ENCODE data around the gene LRRC23. TPM values are rescaled to one million over a fixed set of nuclear protein-coding genes. Genes with fewer than 3 reads are reported as not detected.

The LRRC23 gene
- total and polyA plus RNA-seq, 2 of the 4 experiments (the other 2 are of a cell fraction) = 11.1 to 11.4 TPM

- Histone ChIP-seq H2BK5ac (ENCODE audit: low read depth, low read length, poor library complexity, severe bottlenecking) (no peak overlapping the region), H3K79me1 (ENCODE audit: low read depth in 1 of 2, low read length in 2 of 2) (no peaks in the 10 kb centered on the region), H2AK9ac (replicated peaks; ENCODE audit: low read depth, low read length, poor library complexity) (no peak overlapping the region), H4K91ac (ENCODE audit: insufficient read depth, low read depth, low read length) (no peak overlapping the region), H4K20me1 (ENCODE audit: insufficient read depth, low read length) (no peaks in the 10 kb centered on the region), H4K5ac (ENCODE audit: low read depth, low read length) (no peak overlapping the region), H3K18ac (ENCODE audit: low read depth, low read length) (no peak overlapping the region), H2AFZ (replicated peaks; ENCODE audit: low read length, poor library complexity) (peak overlapping the region; percentile 41), H3K4me2 (ENCODE audit: low read depth, low read length) (no peak overlapping the region), H2BK20ac (ENCODE audit: low read depth, low read length) (no peak overlapping the region), H3K9ac (ENCODE audit: low read depth, low read length) (no peak overlapping the region), H2BK15ac (ENCODE audit: low read depth, low read length) (no peak overlapping the region), H2AK5ac (ENCODE audit: low read depth, low read length) (no peak overlapping the region; the same call in 1 of the 2 replicates), H3K9me1 (ENCODE audit: insufficient read depth, low read length) (no peaks in the 10 kb centered on the region), H3K36me3 (ENCODE audit: control insufficient read depth, insufficient read depth, low read length) (no peaks in the 10 kb centered on the region), H3K9me3 (ENCODE audit: control insufficient read depth, insufficient read depth, low read length) (no peaks in the 10 kb centered on the region), H3K4me3 (ENCODE audit: insufficient read depth, low read depth, low read length) (no peak overlapping the region), H3K27ac (ENCODE audit: insufficient read depth, low read length) (no peak overlapping the region), H3K4ac (ENCODE audit: low read depth, low read length) (no peak overlapping the region), H3K27me3 (ENCODE audit: control insufficient read depth, insufficient read depth, low read length) (no peaks in the 10 kb centered on the region), H3K4me1 (ENCODE audit: control insufficient read depth, insufficient read depth, low read length) (peaks cover 6% of the 10 kb centered on the region; the same call in 1 of the 2 replicates), H4K8ac (ENCODE audit: low read depth in 2 of 2, low read length in 2 of 2) (no peak overlapping the region), H3K14ac (replicated peaks; ENCODE audit: low read depth, low read length) (no peak overlapping the region), H3K56ac (ENCODE audit: extremely low read depth, insufficient read depth, low read length) (no peak overlapping the region), H3K23ac (ENCODE audit: low read depth, low read length) (no peak overlapping the region), H2BK120ac (ENCODE audit: low read depth, low read length) (no peak overlapping the region)
- TF ChIP-seq MXI1 (IDR thresholded peaks at IDR 0.05; ENCODE audit: borderline replicate concordance, low read depth, low read length) = no peak
- in situ Hi-C loops (cut with MboI; ENCODE audit: low sequenced_read_pairs) = no loop called here
- ChIA-PET CTCF (no interaction called here), POLR2A (ENCODE audit: unreplicated experiment) (no interaction called here)
- no peak for DNase-seq
- dilution Hi-C loops (cut with HindIII; ENCODE audit: low sequenced_read_pairs, unreplicated experiment) = no loop called here
- intact Hi-C loops (cut with micrococcal nuclease) = no loop called here
- 63% methylated on average over 3 of the region's 20 CpGs; no CpG with 5 or more reads in 1 of the 2 experiments for WGBS, 2 experiments (ENCODE audit: extremely low coverage in 2 of 2, insufficient read length in 1 of 2)
- BruUV-seq (replicated peaks) = no TSS peak
- no peak for ATAC-seq (ENCODE audit: low read depth)
Measured at GRCh38 chr12:6957151-6957701, 52.6 kb downstream of the LRRC23 start.
